NCI-H146 treated with DMSO at 0.1 percent for 48 hours (cell line): ENCODE data around the gene CCSER1.
"Not testable (repeated sequence)": the region's sequence is repeated elsewhere in the genome, so short reads cannot be mapped to it uniquely, and the experiment has no call there.

Experiments used
- DNase-seq: peaks from one replicate; lab custom pipeline; 2025; ENCODE audit not compliant: unreplicated experiment; lab: John Stamatoyannopoulos, UW

The CCSER1 gene

DNA sequence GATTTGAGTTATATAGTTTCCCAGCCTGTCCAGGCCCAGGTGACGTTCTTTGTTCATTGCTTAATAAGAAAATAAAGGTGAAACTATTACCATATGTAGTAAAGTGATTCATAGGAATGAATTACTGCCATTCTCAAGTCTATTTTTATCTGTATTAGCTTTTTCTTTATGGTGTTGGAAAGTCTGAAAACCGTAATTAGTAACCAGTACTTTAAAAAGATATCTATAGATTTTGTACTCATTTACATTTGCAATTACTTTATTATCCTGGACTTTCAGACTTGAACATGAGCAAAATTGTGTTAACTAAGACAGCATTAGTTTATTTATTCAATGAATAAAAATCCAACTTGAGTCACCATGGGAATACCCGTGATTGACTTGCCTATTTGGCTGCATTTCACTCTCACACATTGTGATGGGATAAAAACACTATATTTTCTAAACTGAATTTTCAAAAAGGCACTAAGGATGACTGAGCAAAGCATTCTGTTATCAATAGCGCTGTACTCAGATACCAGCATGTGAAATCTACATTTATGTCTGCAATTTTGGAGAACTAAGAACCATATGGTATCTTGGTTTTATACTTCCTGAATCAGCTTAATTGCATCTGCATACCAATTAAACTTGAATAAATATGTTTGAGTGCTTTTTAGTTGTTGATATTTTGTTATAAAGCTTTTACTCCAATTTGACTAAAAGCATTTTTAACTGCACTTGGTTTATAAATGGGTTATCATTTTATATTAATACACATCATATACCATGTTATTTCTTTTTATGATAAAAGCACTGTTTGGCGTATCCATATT lies 154.6 kb downstream of the CCSER1 start:
- DNase-seq: no peak

DNA sequence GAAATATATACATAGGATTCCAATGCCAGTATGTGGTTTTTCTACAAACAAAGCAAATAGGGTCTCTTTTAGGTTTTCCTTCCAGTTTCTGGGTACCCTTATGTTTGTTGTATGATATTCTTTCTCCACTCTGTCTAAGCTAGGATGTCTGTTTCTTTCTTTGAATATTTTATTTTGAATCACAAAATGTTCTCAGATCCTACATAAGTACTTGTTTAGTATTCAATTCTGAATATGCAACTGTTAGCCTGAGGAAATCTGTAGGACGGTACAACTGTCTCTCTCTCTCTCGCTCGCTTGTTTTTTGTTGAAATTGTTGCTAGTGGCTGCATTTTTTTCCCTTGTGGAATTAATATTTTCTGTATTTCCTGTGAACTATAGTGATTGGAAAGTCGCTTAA lies 163.2 kb downstream of the CCSER1 start:
- no peak for DNase-seq

DNA sequence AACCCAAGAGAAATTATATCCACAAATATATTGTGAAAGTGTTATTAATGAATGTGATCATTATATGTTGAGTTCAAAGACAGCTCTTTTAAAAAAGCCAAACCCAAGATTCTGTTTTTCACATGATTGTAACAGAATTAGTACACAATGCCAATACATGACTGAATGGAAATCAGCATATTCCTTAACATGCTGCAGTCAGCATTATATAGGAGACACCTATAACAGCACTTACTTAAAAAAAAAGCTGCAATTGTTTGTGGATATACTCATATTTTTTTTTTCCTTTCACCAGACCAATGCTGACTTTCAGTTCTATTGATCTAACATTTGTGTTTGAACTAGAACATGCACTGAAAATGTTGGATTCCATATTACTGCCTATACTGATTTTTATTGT lies 165.2 kb downstream of the CCSER1 start:
- no peak for DNase-seq

DNA sequence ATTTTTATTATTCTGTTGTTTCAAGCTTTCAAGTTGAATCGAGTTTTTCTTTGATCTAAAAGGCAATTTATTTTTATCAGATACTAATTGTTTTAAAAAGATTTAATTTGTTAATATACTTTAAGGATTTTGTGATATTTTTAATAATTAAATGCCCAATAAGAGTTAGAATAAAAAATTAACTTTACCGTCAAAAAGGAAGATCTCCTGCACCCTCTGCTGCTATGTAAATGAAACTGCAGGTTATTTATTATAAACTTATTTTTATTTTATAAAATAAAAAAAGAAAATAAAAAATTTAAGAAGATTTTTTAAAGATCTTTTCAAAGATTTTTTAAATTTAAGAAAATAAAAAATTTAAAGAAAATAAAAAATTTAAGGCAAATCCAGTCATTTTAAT lies 166.1 kb downstream of the CCSER1 start:
- DNase-seq: no peak

DNA sequence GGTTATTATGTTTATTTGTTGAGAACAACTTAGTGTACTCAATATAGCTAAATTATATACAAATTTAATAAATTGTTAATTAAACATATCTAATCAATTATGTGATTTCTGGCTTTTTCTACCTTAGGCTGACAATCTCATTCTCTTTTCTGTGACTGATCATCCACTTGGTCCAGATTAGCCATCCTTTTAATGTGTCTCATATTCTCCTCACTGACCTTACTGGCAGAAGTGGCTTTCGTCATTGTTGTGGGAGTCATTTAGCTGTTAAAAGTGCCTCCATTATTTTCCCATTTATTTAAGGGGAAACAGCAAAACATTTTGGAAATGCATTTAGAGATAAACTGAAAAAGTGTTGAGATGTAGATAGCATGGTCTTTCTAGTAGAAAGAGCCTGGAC lies 172.2 kb downstream of the CCSER1 start:
- DNase-seq: no peak

DNA sequence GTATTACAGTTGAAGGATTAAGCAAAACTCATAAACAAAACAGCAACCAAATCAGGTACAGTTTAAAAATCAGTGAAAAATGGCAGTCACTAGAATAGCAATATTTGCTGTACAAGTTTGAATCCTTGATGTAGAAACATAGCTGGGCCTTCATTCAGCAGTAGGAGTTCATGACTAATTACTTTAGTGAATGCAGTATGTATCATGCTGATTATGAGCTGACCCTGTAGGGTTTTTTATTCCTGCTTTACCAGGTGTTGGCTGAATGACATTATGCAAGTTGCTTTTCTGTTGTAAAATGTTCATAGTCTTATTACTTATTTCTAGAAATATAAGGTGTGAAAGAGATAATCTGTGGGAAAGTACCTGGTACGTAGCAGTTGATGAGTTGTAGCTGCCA lies 179.6 kb downstream of the CCSER1 start:
- DNase-seq: no peak

DNA sequence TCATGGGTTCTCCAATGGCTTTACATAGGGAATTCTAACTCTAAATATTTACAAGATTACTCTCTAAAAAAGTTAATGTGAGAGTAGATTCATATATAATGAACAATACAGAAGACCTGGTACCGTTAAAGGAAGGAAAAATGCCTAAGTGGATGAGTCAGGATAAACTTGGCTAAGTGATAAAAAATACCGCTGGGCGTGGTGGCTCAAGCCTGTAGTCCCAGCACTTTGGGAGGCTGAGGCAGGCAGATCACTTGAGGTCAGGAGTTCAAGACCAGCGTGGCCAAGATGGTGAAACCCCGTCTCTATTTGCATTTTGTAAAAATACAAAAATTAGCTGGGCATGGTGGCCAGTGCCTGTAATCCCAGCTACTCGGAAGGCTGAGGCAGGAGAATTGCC lies 189.9 kb downstream of the CCSER1 start:
- DNase-seq: not testable (repeated sequence)

DNA sequence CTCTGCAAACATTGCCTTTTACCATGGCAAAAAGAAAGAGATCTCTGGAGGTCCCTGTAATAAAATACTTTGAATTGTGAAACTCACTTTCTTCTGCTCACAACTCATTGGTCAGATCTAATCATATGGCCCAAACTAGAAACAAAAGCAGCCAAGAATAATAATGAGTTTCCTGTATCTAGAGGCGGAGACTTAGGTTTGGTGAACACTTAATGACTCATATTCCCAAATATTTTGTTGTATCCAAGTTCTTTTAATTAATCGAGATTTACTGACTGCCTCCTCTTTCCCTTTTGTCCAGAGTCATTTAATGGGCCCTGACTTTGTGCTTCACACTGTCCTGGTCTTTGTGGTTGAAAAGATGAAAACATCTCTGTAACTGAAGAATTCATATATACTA lies 190.6 kb downstream of the CCSER1 start:
- DNase-seq: no peak

DNA sequence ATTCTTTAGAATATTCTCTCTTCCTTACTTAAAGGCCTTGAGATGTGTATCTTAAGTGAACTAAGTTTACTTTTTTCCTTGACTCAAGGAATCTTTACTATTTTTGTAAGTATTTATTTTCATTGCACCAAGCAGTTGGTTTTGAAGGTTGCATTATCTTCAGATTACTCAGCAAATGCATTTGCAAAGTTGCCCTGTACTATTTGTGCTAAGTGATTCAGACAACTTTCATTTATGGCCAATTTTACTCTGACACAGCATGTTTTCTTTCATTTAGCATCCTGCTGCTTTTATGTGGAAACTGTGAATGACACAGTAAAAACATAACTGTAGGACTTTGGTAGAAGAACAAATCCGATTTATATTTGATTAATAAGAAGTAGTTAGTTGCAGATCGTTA lies 191.0 kb downstream of the CCSER1 start:
- DNase-seq: no peak

DNA sequence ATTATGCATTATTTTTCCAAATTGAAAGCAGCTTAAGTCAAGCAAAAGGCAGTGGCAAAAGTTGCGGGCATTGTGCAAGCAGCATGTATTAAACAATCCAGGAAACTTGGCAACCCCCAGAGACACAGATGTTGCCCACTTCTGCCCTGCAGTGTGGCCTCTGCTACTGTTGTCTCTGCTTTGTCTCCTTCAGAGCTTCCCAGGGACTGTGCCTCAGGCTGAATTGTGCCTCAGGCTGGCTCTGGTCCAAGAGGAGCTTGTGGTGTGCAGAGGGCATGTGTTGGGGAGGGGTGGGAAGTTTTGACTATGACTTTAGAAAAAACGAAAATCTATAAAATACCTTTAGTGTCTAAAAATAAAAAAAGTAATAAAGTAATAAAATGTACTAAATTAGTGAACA lies 201.4 kb downstream of the CCSER1 start:
- no peak for DNase-seq

DNA sequence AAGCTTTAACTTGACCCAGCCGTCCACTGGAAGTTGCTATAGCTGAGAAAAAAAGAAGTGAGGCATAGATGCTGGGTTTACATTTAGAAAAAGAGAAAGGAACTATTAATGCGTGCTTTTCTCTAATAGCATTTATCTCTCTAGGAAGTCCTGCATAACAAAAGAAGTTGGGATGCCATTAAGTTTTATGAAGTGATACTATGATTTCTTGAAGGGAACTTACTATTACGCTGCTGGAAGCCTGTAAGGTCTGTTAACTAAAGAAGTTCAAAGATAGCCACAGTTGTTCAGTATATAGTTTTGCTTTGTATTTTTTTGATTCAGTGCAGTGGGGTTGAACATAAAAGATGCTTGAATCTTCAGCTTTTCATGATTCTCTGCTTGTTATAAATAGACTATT lies 203.4 kb downstream of the CCSER1 start:
- DNase-seq: no peak

DNA sequence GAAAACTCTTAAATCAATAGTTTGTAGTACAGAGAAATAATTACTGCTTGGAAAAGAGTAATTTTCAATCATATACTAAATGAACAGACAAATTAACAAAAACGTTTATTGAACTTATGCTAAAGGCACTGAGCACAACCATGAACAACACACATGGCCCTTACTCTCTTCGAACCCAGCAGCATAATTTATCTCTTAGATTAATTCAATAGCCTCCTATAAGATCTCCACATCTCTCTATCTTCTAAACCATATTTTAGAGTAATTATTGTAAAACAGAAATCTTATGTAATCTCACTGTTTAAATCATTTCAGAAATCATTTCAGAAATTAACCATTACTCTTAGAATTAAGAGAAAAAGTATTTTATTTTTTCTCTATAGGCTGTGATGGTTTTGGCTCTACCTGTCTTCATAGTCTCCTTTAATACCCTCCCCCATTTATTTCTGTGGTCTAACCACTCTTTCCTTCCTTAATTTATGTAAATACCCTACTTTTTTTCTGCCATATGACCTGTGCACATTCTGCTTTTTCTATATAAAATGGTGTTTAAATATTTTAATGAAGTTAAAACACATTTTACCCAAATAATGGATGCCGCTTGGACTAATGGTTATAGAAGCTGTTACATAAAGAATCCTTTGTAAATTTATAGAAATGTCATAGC lies 218.5 kb downstream of the CCSER1 start:
- DNase-seq: no peak

DNA sequence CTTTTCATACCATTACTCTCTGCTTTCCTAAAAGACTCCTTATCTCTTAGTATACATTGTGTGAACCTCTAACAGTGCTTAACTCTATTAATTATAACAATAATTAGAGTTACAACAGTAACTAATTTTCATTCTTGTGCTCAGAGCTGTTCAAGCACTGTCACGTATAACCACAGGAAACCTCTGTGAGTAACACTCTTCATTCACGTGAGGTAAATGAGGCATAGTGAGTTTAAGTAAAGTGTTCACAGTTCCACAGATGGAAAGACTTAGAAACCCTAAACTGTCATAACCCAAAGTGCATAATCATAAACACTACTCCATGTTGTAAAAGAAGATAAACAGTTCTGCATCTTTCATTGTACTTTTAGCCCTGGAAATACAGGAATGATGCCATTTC lies 222.4 kb downstream of the CCSER1 start:
- DNase-seq: no peak

DNA sequence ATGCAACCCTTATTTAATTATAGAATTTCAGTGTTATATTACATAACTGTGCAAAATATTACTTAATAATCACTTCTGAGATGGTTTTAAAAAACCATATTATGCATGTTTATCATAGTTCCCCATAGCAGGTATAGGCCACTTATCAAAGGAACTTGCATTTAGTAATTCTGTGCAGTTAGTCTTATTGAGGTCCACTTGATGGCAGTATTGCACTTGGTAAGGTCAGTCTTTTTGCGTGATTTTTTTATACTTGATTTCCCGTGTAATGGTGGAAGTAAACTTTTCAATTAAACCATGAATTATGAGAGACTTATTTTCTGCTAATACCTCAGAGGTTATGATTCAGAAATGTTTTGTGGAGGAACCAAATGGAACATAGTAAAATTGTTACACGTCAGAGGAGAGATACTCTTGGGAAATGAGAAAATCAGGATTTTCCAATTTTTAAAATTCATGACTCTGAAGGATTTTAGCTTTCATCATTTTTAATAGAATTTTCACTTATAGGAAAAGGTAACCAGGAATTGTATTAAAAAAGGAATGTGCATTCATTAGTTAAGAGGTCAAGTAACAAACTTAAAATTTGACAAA lies 230.0 kb downstream of the CCSER1 start:
- DNase-seq: no peak

DNA sequence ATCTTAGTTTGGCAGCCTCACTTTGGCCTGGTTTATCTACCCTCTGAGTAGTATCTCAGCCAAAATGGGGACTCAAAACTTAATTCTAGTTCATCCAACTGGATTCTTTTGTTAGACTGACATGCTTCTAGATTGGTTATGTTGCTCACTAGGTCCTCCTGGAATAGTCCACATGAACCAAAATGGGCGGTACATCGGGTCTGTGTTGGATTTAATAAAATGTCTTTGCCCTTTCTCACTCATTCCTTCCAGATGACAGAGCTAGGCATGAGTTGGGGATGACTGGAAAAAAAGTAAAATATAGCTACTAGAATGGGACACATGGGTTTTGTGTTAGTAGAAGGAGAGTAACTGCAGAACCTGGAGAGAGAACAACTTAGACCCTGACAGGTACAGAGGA lies 247.9 kb downstream of the CCSER1 start:
- DNase-seq: no peak

DNA sequence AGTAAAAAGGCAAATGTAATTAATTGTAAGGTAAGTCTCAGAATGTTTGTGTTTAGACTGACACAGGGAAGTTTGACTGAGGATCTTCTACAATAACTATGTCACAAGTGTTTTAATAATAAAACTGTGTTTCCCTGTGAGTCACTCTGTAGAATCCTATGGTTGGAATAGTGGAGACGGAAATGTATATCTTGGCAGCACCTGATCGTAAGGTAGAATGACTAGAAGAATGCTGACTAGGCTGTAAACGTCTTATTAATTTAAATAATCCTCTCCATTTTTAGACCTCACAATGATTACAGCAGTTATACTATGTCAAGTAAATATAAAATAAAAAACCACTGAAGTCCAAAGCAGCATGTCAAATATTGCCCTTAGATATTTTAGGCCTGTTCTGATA lies 266.0 kb downstream of the CCSER1 start:
- no peak for DNase-seq

DNA sequence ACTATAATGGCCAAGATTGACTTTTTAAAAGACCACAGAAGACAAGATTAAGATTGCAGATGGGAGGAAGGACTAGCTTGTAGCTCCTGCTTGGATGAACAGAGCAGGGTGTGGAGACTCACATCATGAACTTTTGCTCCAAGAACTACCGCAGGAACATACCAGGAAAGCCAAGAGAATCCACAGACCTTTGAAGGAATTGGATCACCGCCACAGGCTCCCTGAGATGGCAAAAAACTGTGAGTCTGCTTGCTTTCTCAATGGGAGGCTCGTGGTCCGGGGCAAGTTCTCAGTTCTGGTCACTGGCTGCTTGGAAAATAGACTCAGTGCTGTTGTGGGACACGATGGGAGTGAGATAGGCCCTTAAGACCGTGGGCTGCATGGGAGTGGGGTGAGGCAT lies 276.6 kb downstream of the CCSER1 start:
- no peak for DNase-seq

DNA sequence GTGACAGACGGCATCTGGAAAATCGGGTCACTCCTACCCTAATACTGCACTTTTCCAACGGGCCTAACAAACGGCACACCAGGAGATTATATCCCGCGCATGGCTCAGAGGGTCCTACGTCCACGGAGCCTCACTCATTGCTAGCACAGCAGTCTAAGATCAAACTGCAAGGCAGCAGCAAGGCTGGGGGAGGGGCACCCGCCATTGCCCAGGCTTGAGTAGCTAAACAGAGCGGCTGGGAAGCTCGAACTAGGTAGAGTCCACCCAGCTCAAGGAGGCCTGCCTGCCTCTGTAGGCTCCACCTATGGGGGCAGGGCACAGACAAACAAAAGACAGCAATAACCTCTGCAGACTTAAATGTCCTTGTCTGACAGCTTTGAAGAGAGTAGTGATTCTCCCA lies 280.7 kb downstream of the CCSER1 start:
- DNase-seq: not testable (repeated sequence)

DNA sequence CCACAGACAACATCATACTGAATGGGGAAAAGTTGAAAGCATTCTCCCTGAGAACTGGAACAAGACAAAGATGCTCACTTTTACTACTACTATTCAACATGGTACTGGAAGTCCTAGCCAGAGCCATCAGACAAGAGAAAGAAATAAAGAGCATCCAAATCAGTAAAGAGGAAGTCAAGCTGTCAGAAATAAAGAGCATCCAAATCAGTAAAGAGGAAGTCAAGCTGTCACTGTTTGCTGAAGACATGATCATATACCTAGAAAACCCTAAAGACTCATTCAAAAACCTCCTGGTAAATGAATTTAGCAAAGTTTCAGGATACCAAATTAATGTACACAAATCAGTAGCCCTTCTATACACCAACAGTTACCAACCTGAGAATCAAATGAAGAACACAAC lies 285.6 kb downstream of the CCSER1 start:
- DNase-seq: not testable (repeated sequence)

DNA sequence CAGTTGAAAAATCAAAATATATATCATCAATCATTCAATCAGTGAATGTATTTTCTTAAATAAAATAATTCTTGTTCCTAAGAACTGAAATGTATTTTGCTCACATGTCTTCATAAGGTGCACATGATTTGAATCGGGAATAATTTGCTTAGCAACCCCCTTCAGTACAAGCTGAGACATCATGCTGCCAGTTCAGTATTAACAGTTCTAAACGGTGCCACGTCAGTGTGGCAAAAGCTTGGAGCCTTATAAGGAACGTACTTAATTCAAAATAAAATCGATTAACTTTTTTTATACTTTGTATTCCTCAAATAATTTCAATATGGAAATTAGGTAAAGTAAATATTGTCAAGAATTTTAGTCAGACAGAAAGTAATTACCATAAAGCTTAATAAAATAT lies 287.9 kb downstream of the CCSER1 start:
- no peak for DNase-seq

DNA sequence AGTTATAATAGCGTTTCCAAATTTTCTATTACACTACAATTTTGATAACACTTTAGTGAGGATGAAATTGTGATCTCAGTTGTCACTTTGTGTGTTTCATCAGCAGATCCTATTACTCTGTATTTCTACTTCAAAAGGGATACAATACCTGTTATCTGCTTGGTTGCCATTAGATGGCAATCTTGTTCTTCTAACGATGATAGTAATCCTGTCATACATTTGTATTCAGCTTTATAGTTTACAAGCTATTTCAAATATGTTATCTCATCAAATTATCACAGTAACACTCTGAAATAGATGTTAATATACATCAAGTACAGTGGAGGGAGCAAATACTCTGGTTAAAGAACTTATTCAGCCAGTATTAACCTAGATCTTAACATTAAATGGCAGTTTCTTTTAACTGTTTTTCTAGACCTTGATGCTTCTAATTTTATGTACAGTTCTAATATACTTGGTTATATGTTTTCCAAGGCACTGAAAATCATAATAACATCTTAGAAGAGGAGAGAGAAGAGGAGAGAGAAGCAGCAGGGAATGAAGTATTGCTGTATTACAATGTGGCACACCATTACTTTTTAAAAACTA lies 292.0 kb downstream of the CCSER1 start:
- no peak for DNase-seq

DNA sequence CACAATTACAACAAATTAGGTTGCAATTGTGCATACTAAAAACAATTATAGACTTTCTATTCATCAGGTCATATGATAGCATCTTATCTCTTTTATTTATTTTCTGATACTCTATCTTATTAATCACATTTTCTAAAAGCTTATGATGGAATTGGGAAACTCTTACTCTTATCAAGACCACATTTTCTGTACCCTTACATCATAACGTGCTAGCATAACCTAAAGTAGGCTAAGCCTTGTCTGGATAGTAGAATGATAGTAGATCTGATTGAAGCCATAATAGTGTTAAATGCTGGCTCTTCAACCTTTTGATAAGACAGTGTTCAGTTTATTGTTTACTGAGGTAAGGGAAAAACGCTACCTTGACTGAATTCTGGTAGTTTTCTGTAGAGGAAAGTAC lies 294.0 kb downstream of the CCSER1 start:
- DNase-seq: no peak
